ENCODE data around the gene RBM33. TPM values are rescaled to one million over a fixed set of nuclear protein-coding genes. Genes with fewer than 3 reads are reported as not detected.

RBM33 gene
- total and polyA plus RNA-seq, 2 of the 8 experiments (the other 6 are each of a cell fraction or from before 2014, with no cell fraction given) = 16.5 to 64.6 TPM

- no peak overlapping the region for H3K14ac ChIP-seq (ENCODE audit: insufficient read length)
- H3K23ac ChIP-seq (ENCODE audit: insufficient read length) = no peak overlapping the region
- no peak overlapping the region for H2BK15ac ChIP-seq (ENCODE audit: low read length)
- peaks cover 5 to 30% (median 24%) of the 10 kb centered on the region in 4 experiments; a peak in 6 of 8 replicates for H3K36me3 ChIP-seq (ENCODE audit: control insufficient read depth in 2 of 4, insufficient read depth in 4 of 4, low read length in 3 of 4)
- H3K4ac ChIP-seq (replicated peaks; ENCODE audit: insufficient read length, low read depth, low read length) = no peak overlapping the region
- FAIRE-seq (no peak), DNase-seq (ENCODE audit: low read depth in 1 of 2, low spot score in 2 of 2) (no peak)
- no peak for TF ChIP-seq RBBP5 (IDR thresholded peaks at IDR 0.05; ENCODE audit: borderline replicate concordance, low read depth, low read length)
- TF ChIP-seq JUND (IDR thresholded peaks at IDR 0.05; ENCODE audit: low read length) = no peak
- TF ChIP-seq TEAD4 (IDR thresholded peaks at IDR 0.05; ENCODE audit: low read depth, low read length) = no peak
- no peak for TF ChIP-seq SUZ12 (IDR thresholded peaks at IDR 0.05; ENCODE audit: low read length)
- peaks cover 6% of the 10 kb centered on the region for H3K79me1 ChIP-seq (ENCODE audit: low read depth, low read length)
- POLR2A ChIA-PET (ENCODE audit: partially characterized antibody) = interaction anchor here (1.2 kb wide), 1 partner anchor 10 kb away, joined by 3 read pairs; no protein-coding TSS in a partner anchor
- H3K9me3 ChIP-seq (ENCODE audit: insufficient read depth in 2 of 2, low read depth in 1 of 2, low read length in 1 of 2) = no peaks in the 10 kb centered on the region
- H3K4me2 ChIP-seq (ENCODE audit: insufficient read depth in 1 of 2, low read depth in 2 of 2, low read length in 2 of 2) = no peak overlapping the region
- no peak overlapping the region for H2AK5ac ChIP-seq (ENCODE audit: low read depth, low read length)
- no peak overlapping the region for H2AFZ ChIP-seq (ENCODE audit: low read length)
- peaks cover 0 to 1% (median 0%) of the 10 kb centered on the region in 4 experiments; a peak in 1 of 7 replicates for H3K27me3 ChIP-seq (replicated peaks in 1 of 4; ENCODE audit: control insufficient read depth in 3 of 4, extremely low read depth in 1 of 4, insufficient read depth in 3 of 4, low read length in 3 of 4)
- peaks cover 9% of the 10 kb centered on the region in 2 experiments for H4K20me1 ChIP-seq (replicated peaks in 1 of 2; ENCODE audit: control insufficient read depth in 1 of 2, insufficient read depth in 2 of 2, low read length in 2 of 2)
- no peak overlapping the region for H3K4me3 ChIP-seq (ENCODE audit: extremely low read depth in 1 of 4, insufficient read depth in 2 of 4, low read depth in 3 of 4, low read length in 4 of 4)
- H3K4me1 ChIP-seq (replicated peaks in 1 of 4; ENCODE audit: control insufficient read depth in 3 of 4, insufficient read depth in 4 of 4, low read length in 3 of 4) = no peaks in the 10 kb centered on the region; a peak in 1 of 7 replicates
- CTCF ChIA-PET (ENCODE audit: partially characterized antibody) = interaction anchor here (0.7 to 1.0 kb wide), 3 partner anchors 18 to 1065 kb away, joined by 3 read pairs; no protein-coding TSS in a partner anchor
- no peak overlapping the region for H2BK5ac ChIP-seq (ENCODE audit: low read depth, low read length)
- H3K18ac ChIP-seq (ENCODE audit: extremely low read depth, low read length) = no peak overlapping the region
- no peak overlapping the region for H2BK12ac ChIP-seq (ENCODE audit: low read depth, low read length)
- H2BK120ac ChIP-seq (replicated peaks; ENCODE audit: low read depth, low read length) = no peak overlapping the region
- H3K56ac ChIP-seq (replicated peaks; ENCODE audit: insufficient read length, low read depth, low read length) = no peak overlapping the region
- 100% methylated on average over 1 of the region's 1 CpG; no CpG with 5 or more reads in 1 of the 2 experiments for whole genome bisulfite sequencing, 2 experiments (ENCODE audit: extremely low coverage in 1 of 2, insufficient coverage in 1 of 2, insufficient read length in 1 of 2, insufficient replicate concordance in 2 of 2, low coverage in 1 of 2, low lambda C conversion rate in 2 of 2, missing lambda C conversion rate in 1 of 2)
- H3K27ac ChIP-seq (ENCODE audit: low read depth, low read length) = no peak overlapping the region
- no peaks in the 10 kb centered on the region for H3K23me2 ChIP-seq (ENCODE audit: low read depth, low read length)
- H2BK20ac ChIP-seq (ENCODE audit: low read length) = no peak overlapping the region
- no peak overlapping the region for H4K8ac ChIP-seq (ENCODE audit: extremely low read depth, insufficient read depth, low read length)
- peaks cover 0 to 63% of the 10 kb centered on the region in 2 experiments; a peak in 2 of 4 replicates for H3K79me2 ChIP-seq (ENCODE audit: control insufficient read depth in 1 of 2, insufficient read depth in 2 of 2, low read length in 2 of 2)
- H3K9ac ChIP-seq (replicated peaks in 1 of 4; ENCODE audit: extremely low read depth in 1 of 4, low read depth in 3 of 4, low read length in 3 of 4) = no peak overlapping the region
- H4K91ac ChIP-seq (replicated peaks; ENCODE audit: insufficient read length, low read length) = no peak overlapping the region
- no peak overlapping the region for H4K5ac ChIP-seq (ENCODE audit: insufficient read length, low read depth, low read length)
Measured at GRCh38 chr7:155698633-155699032, 54.2 kb downstream of the RBM33 start.
